HUDEP-2 (cell line): ENCODE measurements around the gene IGF2BP2.
"Not testable (repeated sequence)": the region's sequence is repeated elsewhere in the genome, so short reads cannot be mapped to it uniquely, and the experiment has no call there.

Experiments
- DNase-seq, 76 experiments: peaks; one replicate each; lab custom pipeline; 2025; ENCODE audit not compliant: unreplicated experiment in 76 of 76; lab: John Stamatoyannopoulos, UW

IGF2BP2 gene

DNA sequence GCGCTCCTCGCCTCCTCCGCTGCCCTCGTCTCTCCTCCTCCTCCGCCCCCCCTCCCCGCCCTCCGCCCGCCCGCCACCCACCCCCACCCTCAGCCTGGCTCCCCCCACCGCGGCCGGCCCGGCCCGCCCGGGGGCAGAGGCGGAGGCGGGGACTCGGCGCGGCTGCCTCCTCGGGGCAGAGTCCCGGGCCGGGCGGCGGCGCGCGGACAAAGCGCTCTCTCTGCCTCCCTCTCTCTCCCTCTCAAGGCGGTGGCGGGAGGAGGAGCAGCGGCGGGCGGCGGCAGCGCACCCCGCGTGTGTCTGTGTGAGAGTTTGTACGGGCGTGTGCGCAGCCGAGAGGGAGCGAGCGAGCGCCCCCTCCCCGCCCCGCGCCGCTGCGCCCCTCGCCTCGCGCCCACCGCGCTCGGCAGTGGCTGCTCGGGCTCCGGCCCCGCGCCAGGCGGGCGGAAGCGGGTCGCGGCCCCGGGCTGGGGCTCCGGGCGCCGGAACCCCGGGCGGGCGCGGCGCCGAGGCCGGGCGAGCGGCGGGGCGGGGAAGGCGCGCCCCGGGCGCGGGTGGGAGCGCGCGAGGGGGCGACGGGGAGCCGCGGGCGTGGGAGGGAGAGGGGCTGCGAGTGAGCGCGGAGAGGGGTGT is at the start of gene IGF2BP2:
TSS of gene IGF2BP2 (minus strand) at position 37 of the 633 bp plus-strand sequence. CDS start 82 bp downstream, outside the sequence.
- peak in 73 of 76 experiments; percentile 2 to 83 (median 67) for DNase-seq

GRCh38 chr3:185874119-185874518 is 49.3 kb upstream of the IGF2BP2 start:
- no peak for DNase-seq

DNA sequence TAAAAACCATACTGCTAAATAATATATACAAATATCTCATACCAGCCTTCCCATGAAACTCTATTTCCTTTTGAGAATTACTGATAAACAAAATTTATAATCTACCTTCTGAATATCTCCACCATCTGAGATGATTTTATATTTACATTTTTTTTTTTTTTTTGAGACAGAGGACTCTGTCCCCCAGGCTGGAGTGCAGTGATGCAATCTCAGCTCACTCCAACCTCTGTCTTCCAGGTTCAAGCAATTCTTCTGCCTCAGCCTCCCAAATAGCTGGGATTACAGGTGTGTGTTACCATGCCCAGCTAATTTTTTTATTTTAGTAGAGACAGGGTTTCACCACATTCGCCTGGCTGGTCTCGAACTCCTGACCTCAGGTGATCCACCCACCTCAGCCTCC is 42.8 kb upstream of the IGF2BP2 start:
- no peak for DNase-seq

DNA sequence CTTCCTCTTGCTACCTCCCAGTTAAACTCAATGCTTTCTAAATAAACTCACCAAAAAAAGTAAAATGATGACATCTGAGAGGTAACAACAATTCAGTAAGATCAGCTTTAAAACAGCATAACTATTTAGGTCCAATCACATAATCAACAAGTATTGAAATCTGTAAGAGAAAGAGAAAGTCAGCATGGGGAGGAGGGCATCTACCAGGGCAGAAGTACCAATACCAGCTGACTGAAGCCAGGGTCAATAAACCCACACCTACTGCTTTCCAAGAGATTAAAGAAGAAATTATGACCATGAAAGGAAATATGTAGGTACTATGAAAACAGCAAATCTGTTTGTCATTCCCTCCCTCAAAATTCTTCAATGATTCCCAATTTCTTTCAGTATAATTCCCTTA is 42.2 kb upstream of the IGF2BP2 start:
- DNase-seq = no peak

DNA sequence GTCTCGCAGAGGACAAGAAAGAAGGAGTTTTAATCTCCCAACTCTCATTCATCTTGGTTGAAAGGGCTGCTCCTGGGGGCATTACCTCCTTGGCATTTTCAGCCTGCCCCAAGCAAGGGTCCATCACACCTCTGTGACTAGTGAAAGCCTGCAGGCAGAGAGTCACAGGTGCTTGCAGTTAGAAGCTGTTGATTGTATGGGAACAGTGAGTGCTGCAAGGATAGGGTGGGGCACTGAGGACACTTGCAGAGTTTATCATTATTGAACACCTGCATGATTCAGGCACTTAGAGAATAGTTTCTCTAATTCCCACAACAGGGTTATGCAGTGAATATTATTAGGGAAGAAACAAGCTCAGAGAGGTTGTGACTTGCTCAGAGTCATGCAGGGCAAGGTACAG is 41.7 kb upstream of the IGF2BP2 start:
- DNase-seq = no peak

GRCh38 chr3:185865247-185865646 is 40.4 kb upstream of the IGF2BP2 start:
- DNase-seq = no peak

DNA sequence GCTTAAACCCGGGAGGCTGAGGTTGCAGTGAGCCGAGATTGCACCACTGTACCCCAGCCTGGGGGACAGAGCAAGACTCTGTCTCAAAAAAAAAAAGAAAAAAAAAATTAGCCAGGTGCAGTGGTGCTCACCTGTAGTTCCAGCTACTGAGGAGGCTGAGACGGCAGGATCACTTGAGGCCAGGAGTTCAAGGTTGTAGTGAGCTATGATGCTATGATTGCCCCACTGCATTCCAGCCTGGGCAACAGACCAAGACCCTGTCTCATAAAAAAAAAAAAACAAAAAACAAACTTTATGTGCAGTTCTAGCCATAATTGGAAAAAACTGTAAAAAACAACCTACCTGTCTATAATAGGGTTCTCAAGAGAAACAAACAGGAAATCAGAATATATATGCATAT is 39.9 kb upstream of the IGF2BP2 start:
- no peak for DNase-seq

- DNase-seq = no peak
Observed at GRCh38 chr3:185862920-185863319, 38.1 kb upstream of the IGF2BP2 start.

DNA sequence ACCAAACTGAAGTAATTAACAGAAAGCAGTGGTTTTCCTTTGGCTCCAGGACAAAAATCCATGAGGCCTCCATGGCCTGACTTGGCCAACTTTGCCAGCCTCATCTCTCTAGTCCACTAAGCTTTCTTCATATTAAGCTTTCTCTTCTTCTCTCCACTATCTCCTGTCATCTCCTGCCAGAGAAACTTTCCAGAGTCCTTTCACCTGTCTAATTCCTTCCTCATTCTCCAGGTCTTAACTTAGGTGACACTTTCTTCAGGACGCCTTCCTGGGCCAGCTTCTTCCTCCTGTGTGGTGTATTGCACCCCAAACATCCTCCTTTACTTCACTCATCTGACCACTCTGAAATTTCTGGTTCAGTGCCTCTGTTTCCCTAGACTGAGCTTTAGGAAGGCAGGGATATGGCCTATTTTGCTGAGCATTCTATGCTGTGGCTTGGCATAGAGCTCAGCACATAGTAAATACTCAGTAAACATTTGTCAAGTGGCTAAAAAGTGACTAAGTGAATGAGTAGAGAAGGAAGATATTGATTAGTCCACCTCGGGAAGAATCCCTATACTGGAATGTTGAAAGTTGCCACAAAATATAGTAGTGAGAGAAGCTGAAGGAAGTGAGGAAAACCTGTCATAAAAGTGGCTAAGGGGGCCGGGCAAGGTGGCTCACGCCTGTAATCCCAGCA is 34.6 kb upstream of the IGF2BP2 start:
- no peak for DNase-seq

DNA sequence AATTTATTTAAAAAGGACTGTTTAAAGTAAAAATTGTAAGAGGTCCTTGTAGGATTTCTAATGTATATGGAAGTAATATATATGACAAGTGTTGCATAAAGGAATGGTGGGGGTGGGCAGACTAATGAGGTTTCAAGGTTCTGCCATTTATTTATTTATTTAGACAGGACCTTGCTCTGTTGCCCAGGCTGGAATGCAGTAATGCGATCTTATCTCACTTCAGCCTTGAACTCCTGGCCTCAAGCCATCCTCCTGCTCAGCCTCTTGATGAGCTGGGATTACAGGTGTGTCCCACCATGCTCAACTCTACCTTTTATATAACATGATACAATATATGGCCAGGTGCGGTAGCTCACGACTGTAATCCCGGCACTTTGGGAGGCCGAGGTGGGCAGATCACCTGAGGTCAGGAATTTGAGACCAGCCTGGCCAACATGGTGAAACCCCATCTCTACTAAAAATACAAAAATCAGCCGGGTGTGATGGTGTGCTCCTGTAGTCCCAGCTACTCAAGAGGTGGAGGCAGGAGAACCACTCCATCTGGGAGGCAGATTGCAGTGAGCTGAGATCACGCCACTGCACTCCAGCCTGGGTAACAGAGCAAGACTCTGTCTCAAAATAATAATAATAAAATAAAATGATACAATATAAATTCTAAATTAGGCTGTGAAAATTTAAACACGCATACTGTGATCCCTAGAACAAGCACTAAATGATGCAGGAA is 33.8 kb upstream of the IGF2BP2 start:
- DNase-seq = no peak

DNA sequence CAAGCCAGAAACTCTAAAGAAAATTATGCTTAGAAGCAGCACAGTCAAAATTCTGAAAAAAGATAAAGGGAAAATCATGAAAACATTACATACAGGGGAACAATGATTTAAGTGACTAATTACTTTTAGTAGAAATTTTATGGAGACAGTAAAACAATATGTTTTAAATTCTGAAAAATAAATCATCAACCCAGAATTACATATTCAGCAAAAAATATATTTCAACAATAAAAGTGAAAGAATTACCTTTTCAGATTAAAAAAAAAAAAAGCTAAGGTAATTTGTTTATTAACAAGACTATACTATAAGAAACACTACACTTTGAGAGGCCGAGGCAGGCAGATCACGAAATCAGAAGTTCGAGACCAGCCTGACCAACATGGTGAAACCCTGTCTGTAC is 32.4 kb upstream of the IGF2BP2 start:
- no peak for DNase-seq

GRCh38 chr3:185856652-185857051 is 31.8 kb upstream of the IGF2BP2 start:
- DNase-seq = no peak

DNA sequence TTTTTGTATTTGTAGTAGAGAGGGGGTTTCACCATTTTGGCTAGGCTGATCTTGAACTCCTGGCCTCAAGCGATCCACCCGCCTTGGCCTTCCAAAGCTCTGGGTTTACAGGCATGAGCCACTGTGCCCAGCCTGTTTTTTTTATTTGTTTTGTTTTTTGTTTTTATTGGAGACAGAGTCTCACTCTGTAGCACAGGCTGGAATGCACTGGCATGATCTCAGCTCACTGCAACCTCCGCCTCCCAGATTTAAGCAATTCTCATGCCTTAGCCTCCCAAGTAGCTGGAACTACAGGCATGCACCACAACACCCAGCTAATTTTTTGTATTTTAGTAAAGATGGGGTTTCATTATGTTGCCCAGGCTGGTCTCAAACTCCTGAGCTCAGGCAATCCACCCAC is 28.9 kb upstream of the IGF2BP2 start:
- not testable (repeated sequence) for DNase-seq

DNA sequence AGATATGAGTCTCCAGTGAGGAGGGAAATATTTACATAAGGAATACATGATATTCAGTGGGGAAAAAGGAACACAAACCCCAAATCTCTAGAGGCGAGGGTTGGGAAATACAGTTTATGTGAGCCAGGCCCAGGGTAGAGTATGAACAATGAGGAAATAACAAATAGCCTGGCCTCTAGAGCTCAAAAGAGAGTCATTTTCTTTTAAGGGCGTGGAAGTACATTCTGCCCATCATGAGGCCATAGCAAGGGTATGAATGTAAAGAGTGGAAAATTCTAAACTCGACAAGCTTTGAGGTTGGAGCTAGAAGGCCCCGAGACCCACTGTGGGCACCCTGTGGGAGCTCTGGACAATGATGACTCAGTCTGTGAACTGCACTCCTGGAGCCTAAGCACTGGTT is 27.8 kb upstream of the IGF2BP2 start:
- DNase-seq = no peak

DNA sequence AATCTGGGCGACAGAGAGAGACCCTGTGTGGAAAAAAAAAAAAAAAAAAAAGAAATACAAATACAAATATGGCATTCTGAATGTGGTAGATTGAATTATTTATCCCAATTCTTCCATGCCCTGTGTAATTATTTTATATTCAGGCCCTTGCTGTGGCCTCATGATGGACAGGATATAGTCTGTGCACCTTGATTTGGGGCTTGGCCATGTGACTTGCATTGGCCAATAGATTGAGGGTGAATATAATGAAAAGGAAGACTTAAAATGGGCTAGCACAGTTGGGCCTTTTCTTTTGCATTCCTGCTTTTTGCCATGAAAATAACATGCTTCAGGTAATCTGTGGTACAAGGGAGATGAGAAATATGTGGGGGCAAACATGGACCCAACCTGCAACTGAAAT is 27.1 kb upstream of the IGF2BP2 start:
- no peak for DNase-seq

DNA sequence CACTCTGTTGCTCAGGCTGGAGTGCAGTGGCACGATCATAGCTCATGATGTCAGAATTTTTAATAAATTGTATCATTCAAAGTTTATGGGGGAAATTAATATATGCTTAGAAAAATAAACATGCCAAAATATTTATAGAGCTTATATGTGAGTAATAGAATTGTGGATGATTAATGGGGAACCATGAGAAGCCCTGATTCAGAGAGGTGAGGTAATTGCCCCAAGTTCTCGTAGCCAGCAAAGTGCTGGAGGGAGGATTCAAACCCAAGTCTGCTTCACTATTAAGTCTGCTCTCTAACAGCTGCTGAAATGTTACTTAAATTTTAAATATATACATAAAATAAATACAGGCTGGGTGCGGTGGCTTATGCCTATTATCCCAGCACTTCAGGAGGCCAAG is 26.2 kb upstream of the IGF2BP2 start:
- no peak for DNase-seq

DNA sequence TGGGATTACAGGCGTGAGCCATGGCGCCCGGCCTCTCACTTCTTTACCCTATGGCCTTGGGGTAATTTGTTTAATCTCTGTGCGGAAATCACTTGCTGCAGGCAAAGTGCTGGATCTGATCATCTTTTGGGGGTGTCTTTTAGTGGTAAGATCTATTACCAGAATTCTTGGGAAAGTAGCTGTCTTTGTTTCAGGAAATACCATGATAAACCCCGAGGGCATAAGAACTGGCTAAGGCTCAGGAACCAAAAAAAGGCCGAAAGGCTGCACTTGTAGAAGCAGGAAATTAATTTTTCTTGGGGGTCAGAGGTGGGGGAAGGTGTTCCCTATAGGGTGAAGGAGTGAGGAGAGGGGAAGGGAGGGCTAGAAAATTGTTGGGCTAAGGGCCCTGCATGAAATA is 22.7 kb upstream of the IGF2BP2 start:
- no peak for DNase-seq

- DNase-seq = no peak
Observed at GRCh38 chr3:185846037-185846436, 21.2 kb upstream of the IGF2BP2 start.

DNA sequence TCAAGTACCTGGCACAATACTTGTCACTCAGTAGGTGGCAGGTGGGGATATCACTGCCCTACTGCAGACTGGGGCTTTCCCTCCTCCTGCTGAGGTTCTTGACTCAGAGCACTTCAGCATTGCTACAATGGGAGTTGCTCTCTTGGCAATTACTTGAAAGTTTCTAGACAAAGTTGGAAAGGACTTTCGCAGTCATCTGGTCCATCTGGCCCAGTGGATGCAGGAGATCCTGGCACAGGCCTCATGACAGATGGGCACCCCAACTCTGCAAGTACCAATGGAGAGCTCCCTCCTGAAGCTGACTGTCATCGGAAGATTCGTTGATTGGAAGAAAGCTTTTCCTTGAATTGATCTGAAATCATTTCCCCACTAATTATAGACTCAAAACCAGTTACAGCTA is 19.2 kb upstream of the IGF2BP2 start:
- DNase-seq = no peak

DNA sequence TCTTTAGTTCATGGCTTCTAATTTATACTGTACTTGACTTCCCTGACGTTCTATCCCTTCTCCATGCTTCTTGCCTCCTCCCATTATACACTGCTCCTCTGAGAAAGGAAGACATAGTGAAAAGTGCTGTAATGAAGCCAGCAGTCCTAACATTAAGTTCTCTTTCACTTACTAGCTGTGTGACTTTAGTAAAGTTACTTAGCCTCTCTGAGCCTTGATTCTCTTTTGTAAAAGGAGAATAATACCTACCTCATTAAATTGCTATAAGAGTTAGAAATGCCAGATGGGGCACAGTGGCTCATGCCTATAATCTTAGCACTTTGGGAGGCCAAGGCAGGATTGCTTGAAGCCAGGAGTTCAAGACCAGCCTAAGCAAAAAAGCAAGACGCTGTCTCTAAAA is 18.8 kb upstream of the IGF2BP2 start:
- no peak for DNase-seq

- DNase-seq = no peak
Observed at GRCh38 chr3:185843126-185843525, 18.3 kb upstream of the IGF2BP2 start.

- DNase-seq = no peak
Observed at GRCh38 chr3:185842241-185842640, 17.4 kb upstream of the IGF2BP2 start.
